Upper lobe of right lung (tissue), 1 donor: Measurements from ENCODE around the gene SEMA5B. TPM values are rescaled to one million over a fixed set of nuclear protein-coding genes. Genes with fewer than 3 reads are reported as not detected.

ENCODE experiments used
- ATAC-seq: fragments of 200-7000 bp; cut with Tn5 transposase; one replicate; pipeline ENCODE4 v1.9.1; 2020; ENCODE audit warnings: mild to moderate bottlenecking, moderate library complexity
- DNase-seq: peaks from one replicate; pipeline ENCODE4 v3.0.0-alpha.2; 2020
- H3K27ac ChIP-seq: fragments of 200-600 bp; one replicate; pipeline ENCODE4 v1.8.0; 2022
- H3K27me3 ChIP-seq: fragments of 200-600 bp; one replicate; pipeline ENCODE4 v1.8.0; 2022; ENCODE audit warnings: mild to moderate bottlenecking
- H3K36me3 ChIP-seq: fragments of 200-600 bp; one replicate; pipeline ENCODE4 v1.8.0; 2022
- H3K4me1 ChIP-seq: fragments of 200-600 bp; one replicate; pipeline ENCODE4 v1.8.0; 2022
- H3K4me3 ChIP-seq: fragments of 200-600 bp; one replicate; pipeline ENCODE4 v1.8.0; 2022; ENCODE audit warnings: mild to moderate bottlenecking
- H3K9me3 ChIP-seq: fragments of 200-600 bp; one replicate; pipeline ENCODE4 v1.8.0; 2022
- intact Hi-C: fragments of 100-400 bp; cut with DNase I; formaldehyde crosslinking; loops from one replicate; pipeline ENCODE4 v1.11.0; 2022
- total RNA-seq: library from RNA; stranded (reverse); fragmentation: NEBNext Ultra II Directional; extraction: Animal tissue kit (Norgen Biotek cat#: 25700); gene quantifications from one replicate; pipeline ENCODE4 v1.2.1, GENCODE V29; 2021
- TF ChIP-seq, protein P1 (sequence below): fragments of 200-600 bp; IDR thresholded peaks from one replicate; pipeline ENCODE4 v1.8.0; 2022; ENCODE audit warnings: antibody characterized with exemption
- donor health status: DM: no; HTN: yes; CAD: no; lungs with severe emphysema.

The SEMA5B gene
- total RNA-seq, 1 donor from 2014 or later, result 2.3 TPM

- Histone ChIP-seq H3K27ac (no peak overlapping the region), H3K36me3 (no peaks in the 10 kb centered on the region), H3K9me3 (no peaks in the 10 kb centered on the region), H3K4me3 (no peak overlapping the region), H3K4me1 (peaks cover 30% of the 10 kb centered on the region), H3K27me3 (peaks cover 32% of the 10 kb centered on the region)
- TF ChIP-seq, protein P1, sequence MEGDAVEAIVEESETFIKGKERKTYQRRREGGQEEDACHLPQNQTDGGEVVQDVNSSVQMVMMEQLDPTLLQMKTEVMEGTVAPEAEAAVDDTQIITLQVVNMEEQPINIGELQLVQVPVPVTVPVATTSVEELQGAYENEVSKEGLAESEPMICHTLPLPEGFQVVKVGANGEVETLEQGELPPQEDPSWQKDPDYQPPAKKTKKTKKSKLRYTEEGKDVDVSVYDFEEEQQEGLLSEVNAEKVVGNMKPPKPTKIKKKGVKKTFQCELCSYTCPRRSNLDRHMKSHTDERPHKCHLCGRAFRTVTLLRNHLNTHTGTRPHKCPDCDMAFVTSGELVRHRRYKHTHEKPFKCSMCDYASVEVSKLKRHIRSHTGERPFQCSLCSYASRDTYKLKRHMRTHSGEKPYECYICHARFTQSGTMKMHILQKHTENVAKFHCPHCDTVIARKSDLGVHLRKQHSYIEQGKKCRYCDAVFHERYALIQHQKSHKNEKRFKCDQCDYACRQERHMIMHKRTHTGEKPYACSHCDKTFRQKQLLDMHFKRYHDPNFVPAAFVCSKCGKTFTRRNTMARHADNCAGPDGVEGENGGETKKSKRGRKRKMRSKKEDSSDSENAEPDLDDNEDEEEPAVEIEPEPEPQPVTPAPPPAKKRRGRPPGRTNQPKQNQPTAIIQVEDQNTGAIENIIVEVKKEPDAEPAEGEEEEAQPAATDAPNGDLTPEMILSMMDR, result no peak
- no peak for DNase-seq
- ATAC-seq, result no peak
- intact Hi-C loops, result no loop called here
Observed at GRCh38 chr3:123024056-123024455, 3.5 kb downstream of the SEMA5B start.

DNA sequence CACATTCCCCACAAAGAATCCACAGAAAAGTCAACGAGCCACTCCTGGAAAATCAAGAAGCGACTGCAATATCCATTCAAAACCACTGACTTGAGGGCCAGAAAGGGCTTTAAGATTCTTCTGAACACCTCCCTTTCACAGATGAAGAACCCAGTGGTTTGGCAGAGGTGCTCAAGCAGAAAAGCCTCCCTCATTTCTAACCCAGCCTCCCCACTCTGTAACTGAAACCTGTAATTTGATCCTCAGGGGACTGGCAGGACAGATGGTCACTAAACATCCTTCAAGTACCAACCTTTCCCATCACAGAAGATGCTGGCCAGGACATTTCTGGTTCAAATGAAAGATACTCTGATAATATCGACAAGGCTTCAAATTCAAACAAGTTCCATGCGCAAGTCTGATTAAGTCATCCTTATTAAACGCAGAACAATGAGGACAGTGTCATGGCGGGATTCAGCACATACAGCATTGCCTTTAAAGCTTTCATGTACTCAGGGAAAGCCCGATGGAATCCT lies 5.5 kb downstream of the SEMA5B start:
- H3K4me1 ChIP-seq, result peaks cover 16% of the 10 kb centered on the region
- no peak for ATAC-seq
- peaks cover 24% of the 10 kb centered on the region for H3K27me3 ChIP-seq
- H3K36me3 ChIP-seq, result no peaks in the 10 kb centered on the region
- no peak overlapping the region for H3K27ac ChIP-seq
- TF ChIP-seq, protein P1, result no peak
- intact Hi-C loops, result no loop called here
- no peak overlapping the region for H3K4me3 ChIP-seq
- H3K9me3 ChIP-seq, result no peaks in the 10 kb centered on the region
- no peak for DNase-seq

- intact Hi-C loops, result no loop called here
- TF ChIP-seq, protein P1, result no peak
Observed at GRCh38 chr3:123021388-123021787, 6.2 kb downstream of the SEMA5B start.

GRCh38 chr3:123020709-123021108 lies 6.9 kb downstream of the SEMA5B start:
- ATAC-seq (peak; percentile 88), DNase-seq (no peak)
- H3K4me3 ChIP-seq, result no peak overlapping the region
- peaks cover 13% of the 10 kb centered on the region for H3K27me3 ChIP-seq
- TF ChIP-seq, protein P1, result no peak
- H3K27ac ChIP-seq, result no peak overlapping the region
- H3K9me3 ChIP-seq, result no peaks in the 10 kb centered on the region
- no peaks in the 10 kb centered on the region for H3K36me3 ChIP-seq
- peaks cover 5% of the 10 kb centered on the region for H3K4me1 ChIP-seq
- intact Hi-C loops, result no loop called here

More at GRCh38 chr3:123021388-123021787, 6.2 kb downstream of the SEMA5B start:
- no peaks in the 10 kb centered on the region for H3K9me3 ChIP-seq
- ATAC-seq (no peak), DNase-seq (no peak)
- H3K27ac ChIP-seq, result no peak overlapping the region
- peaks cover 9% of the 10 kb centered on the region for H3K4me1 ChIP-seq
- no peaks in the 10 kb centered on the region for H3K36me3 ChIP-seq
- H3K4me3 ChIP-seq, result no peak overlapping the region
- peaks cover 20% of the 10 kb centered on the region for H3K27me3 ChIP-seq

DNA sequence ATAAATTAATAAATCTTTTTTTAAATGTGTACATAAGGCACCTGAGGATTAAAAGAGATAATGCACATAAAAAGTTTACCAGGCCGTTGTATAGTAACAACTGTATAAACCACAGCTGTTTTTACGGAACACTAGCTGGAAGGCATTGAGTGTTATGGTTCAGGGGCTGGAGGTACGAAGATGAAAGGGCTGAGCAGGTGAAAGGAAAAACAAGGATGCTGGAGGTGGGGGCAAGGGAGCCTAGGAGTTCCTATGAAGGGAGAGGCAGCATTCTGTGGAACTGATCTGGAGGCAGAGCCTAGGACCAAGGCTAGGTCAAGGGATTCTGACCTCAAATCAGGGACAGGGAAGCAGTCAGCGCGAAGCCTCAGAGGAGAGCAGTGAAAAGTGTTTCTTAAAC lies 8.0 kb downstream of the SEMA5B start:
- Histone ChIP-seq H3K4me1 (peaks cover 5% of the 10 kb centered on the region), H3K36me3 (no peaks in the 10 kb centered on the region), H3K4me3 (no peak overlapping the region), H3K9me3 (no peaks in the 10 kb centered on the region), H3K27ac (no peak overlapping the region), H3K27me3 (peaks cover 2% of the 10 kb centered on the region)
- DNase-seq (no peak), ATAC-seq (no peak)
- intact Hi-C loops, result no loop called here
- TF ChIP-seq, protein P1, result no peak

DNA sequence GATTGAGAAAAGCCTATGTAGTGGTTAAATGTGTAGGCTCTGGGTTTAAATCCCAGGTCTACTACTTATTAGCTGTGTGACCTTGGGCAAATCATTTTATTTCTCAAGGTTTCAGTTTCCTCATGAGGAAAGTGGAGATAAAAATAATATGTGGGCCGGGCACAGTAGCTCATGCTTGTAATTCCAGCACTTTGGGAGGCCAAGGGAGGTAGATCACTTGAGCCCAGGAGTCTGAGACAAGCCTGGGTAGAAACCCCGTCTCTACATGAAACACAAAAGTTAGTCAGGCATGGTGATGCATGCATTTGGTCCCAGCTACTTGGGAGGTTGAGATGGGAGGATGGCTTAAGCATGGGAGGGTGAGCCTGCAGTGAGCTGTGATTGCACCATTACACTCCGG lies 8.4 kb downstream of the SEMA5B start:
- ATAC-seq, result no peak

More for the DNA sequence above, 8.4 kb downstream of the SEMA5B start:
- Histone ChIP-seq H3K36me3 (no peaks in the 10 kb centered on the region), H3K4me1 (peaks cover 5% of the 10 kb centered on the region), H3K27ac (no peak overlapping the region), H3K27me3 (no peaks in the 10 kb centered on the region), H3K4me3 (no peak overlapping the region), H3K9me3 (no peaks in the 10 kb centered on the region)
- intact Hi-C loops, result no loop called here
- TF ChIP-seq, protein P1, result no peak
- DNase-seq, result no peak
